Cortex of kidney (tissue), 1 donor: Measurements from ENCODE around the gene SLC2A9.

ENCODE experiments used
- DNase-seq: peaks from one replicate; lab custom pipeline; 2025; lab: John Stamatoyannopoulos, UW

SLC2A9 gene

GRCh38 chr4:9893329-9894108 is 127.8 kb downstream of the SLC2A9 start:
- DNase-seq: no peak

GRCh38 chr4:9891740-9892139 is 129.6 kb downstream of the SLC2A9 start:
- DNase-seq: no peak

GRCh38 chr4:9891056-9891455 is 130.2 kb downstream of the SLC2A9 start:
- no peak for DNase-seq

GRCh38 chr4:9889306-9889705 is 132.0 kb downstream of the SLC2A9 start:
- no peak for DNase-seq

GRCh38 chr4:9885958-9886357 is 135.3 kb downstream of the SLC2A9 start:
- DNase-seq: no peak

- no peak for DNase-seq
These were observed 140.7 kb downstream of the SLC2A9 start for GRCh38 chr4:9880406-9881197.

GRCh38 chr4:9877123-9877522 is 144.2 kb downstream of the SLC2A9 start:
- no peak for DNase-seq

GRCh38 chr4:9875516-9875915 is 145.8 kb downstream of the SLC2A9 start:
- DNase-seq: no peak

GRCh38 chr4:9874385-9874784 is 146.9 kb downstream of the SLC2A9 start:
- DNase-seq: no peak

GRCh38 chr4:9870165-9870790 is 151.0 kb downstream of the SLC2A9 start:
- DNase-seq: no peak

- DNase-seq: no peak
These were observed 153.4 kb downstream of the SLC2A9 start for GRCh38 chr4:9867751-9868425.

- DNase-seq: no peak
These were observed 154.4 kb downstream of the SLC2A9 start for GRCh38 chr4:9866931-9867330.

- DNase-seq: no peak
These were observed 159.7 kb downstream of the SLC2A9 start for GRCh38 chr4:9861561-9861960.

GRCh38 chr4:9859810-9860209 is 161.5 kb downstream of the SLC2A9 start:
- DNase-seq: no peak

GRCh38 chr4:9849538-9849920 is 171.8 kb downstream of the SLC2A9 start:
- no peak for DNase-seq

- no peak for DNase-seq
These were observed 173.1 kb downstream of the SLC2A9 start for GRCh38 chr4:9847968-9848748.

GRCh38 chr4:9845791-9846493 is 175.4 kb downstream of the SLC2A9 start:
- no peak for DNase-seq

GRCh38 chr4:9841072-9841471 is 180.2 kb downstream of the SLC2A9 start:
- no peak for DNase-seq

GRCh38 chr4:9835430-9835829 is 185.9 kb downstream of the SLC2A9 start:
- DNase-seq: no peak

- DNase-seq: no peak
These were observed 187.9 kb downstream of the SLC2A9 start for GRCh38 chr4:9833421-9833820.

- DNase-seq: no peak
These were observed 188.7 kb downstream of the SLC2A9 start for GRCh38 chr4:9832640-9833039.
